ENCODE measurements around the gene TTLL10.

DNA sequence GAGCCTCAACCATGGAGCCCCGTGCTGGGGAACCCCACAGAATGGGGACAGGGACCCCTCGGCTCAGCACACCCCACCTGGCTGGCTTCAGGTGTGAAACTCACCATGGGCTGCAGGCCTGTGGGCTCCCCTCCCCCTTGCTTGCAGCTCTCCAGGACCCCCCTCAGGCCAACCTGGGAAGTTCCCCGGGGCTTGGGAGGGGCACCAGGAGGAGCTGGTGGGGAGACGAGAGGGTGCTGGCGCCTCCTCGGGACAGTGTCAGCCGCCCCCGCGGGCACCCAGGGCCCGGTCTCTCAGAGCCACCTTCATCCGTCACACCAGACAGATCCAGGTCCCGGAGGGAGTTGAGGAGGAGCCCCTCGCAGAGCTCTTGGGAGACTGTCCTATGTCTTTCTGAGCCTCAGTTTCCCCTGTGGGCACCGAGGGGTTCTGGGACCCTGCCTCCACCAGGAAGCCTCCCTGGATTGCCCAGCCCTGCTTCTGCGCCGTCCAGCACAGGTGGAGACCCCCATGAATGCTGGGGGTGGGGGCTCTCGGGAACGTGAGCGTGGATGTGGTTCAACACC, 33.4 kb downstream of the TTLL10 start:
- TF ChIP-seq EZH2 (IDR thresholded peaks at IDR 0.05; ENCODE audit: borderline replicate concordance, low read length) (no peak), CTCF (conservative IDR thresholded peaks at IDR 0.05 in 1 of 2, IDR thresholded peaks at IDR 0.05 in 1 of 2; ENCODE audit: extremely low read depth in 1 of 2, insufficient read depth in 1 of 2, low read depth in 1 of 2, low read length in 2 of 2) (no peak)
